GM18498 (cell line): Measurements from ENCODE around the gene ZNF548.
"Not testable (repeated sequence)": the region's sequence is repeated elsewhere in the genome, so short reads cannot be mapped to it uniquely, and the experiment has no call there.

Experiments used
- ATAC-seq: cut with Tn5 transposase; IDR thresholded peaks from one replicate; pipeline ENCODE4 v1.9.1; 2021; ENCODE audit warnings: mild to moderate bottlenecking, moderate library complexity; ENCODE audit not compliant: unreplicated experiment

Gene ZNF548

DNA sequence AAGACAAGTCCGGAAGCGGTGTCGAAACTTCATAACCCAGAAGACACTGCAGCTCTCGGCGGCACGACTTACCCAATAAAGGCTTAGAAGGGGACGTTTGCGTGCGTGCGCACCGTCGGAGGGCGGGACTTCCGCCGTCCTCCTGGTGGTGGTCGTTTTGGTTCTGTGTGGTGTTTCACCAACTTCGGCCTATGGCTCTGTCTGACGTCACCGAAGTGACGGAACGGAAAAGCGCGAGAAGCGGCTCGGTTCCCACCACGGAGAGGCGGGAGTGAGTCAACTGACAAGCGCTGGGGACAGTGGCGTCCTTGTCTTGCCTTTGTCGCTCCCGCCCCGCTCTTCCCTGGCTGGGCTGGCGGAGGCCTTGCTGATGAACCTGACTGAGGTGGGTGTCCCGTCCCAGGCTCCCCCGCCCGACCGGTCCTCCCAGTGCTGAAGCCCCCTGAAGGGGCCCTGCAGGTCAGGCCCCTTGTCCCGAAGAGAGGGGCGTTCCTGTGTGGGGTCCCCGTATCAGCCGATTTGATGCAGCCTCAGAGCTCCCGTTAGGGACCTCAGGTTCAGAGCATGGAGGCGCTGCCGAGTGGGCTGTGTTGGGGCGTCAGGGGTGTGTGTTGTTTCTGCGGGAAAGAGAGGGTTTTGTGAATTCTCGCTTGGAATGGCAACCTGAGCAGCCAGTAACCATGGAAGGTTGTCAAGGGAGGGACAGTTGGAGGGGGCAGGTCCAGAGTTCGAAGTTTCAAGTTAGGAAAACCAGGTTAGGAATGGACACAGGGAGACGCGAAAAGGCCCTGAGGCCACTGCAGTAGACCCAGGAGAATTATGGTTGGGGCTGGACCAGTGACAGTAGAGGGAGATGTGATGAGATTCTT lies at the start of gene ZNF548:
Gene ZNF548, plus strand, starts transcription at position 125 of the 869 bp plus-strand sequence. Its CDS starts 246 bp downstream, at position 371.
- ATAC-seq: peak; percentile 98

DNA sequence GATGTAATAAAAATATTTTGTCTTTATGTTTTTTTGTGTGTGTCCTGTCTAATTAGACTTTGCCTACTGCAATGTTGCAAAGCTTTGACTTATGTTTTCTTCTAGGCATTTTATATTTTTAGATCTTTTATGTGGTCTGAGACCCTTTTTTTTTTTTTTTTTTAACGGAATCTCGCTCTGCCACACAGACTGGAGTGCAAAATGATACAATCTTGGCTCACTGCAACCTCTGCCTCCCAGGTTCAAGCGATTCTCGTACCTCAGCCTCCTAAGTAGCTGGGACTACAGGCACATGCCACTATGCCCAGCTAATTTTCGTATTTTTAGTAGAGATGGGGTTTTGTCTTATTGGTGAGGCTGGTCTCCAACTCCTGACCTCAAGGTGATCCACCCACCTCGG lies 47.1 kb upstream of the ZNF548 start:
- ATAC-seq: no peak

DNA sequence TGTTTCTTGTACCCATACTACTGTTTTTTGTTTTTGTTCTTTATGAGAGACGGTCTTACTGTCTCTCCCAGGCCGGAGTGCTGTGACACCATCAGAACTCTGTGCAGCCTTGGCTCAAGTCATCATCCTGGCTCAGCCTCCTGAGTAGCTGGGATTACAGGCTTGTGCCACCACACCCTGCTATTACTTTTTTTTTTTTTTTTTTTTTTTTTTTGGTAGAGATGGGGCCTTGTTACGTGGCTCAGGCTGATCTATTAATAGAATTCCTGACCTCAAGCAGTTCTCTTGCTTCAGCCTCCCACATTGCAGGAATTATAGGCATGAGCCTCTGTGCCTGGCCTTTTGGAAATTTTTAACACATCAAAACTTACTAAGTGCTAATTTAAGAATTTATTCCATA lies 41.5 kb upstream of the ZNF548 start:
- no peak for ATAC-seq

DNA sequence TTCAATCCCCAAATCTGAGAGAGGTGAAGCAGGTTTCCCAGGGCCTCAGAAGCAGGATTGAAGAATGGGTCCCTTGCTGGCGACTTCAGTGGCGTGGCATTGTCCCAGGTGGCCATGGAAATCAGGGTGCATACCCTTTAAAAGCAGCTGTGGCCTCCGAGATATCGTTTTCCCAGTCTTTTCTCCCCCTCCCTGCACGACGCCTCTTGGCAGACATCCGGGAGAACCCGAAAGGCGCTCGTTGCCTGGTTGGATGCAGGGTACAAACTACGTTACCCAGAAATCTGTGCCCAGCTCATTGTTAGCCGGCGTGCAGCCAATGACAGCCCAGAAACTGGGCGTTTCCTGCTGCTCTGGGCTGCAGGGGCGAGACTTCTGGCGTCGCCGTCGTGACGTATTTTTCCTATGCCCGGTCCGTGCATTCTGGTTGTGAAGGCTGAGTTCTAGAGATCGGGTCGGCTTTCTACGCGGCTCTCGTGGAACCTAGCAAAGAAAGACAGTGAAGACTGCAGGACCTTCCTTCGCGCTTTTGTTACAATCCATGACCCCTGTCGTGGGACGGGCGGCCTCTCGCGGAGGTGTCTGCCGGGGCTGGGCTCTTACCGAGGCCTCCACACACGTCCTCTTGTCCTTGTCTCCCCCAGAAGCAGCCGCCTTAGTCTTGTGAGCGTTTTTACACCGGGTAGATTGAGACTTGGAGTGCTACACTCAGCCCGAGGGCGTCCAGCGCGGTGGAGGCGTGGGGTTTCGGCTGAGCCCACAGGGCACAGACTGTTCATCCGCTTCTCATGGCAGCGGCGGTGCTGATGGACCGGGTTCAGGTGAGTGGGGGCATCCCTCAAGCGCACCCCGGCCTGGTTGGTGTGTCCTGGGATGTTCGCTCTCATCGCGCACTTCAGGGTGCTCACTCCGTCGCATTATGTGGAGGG lies 38.5 kb upstream of the ZNF548 start, which contains the start of gene ZNF304:
Gene ZNF304, plus strand, starts transcription at position 395 of the 929 bp plus-strand sequence. Its CDS starts 394 bp downstream, at position 789.
- ATAC-seq: peak; percentile 97

DNA sequence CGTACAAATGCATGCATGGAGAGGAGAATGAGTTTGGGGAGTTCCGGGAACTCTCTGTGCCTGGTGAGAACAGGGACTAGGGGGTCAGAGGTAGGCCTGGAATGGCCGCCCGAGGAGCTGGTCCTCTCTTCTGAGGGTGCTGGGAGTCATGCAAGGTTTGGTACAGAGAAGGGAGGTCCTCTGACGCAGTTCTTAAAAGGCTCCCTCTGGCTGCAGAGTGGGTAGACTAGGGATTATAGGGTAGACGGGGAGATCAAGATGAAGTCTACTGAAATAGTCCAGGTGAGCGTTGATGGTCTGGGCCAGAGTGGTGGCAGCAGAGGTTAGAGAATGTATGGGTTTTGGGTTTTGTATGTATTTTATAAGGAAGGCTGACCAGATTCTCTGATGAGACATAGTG lies 37.8 kb upstream of the ZNF548 start:
- ATAC-seq: no peak

DNA sequence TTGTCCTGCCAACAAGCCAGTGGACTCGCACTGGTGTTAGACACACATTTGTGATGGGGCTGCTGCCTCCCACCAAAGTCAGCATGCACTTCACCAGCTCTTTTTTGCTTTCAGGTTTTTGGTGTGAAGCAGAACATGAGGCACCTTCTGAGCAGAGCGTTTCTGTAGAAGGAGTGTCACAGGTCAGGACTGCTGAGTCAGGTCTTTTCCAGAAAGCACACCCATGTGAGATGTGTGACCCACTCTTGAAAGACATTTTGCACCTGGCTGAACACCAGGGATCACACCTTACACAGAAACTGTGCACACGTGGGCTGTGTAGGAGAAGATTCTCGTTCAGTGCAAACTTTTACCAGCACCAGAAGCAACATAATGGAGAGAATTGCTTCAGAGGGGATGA lies 33.7 kb upstream of the ZNF548 start:
- ATAC-seq: no peak

DNA sequence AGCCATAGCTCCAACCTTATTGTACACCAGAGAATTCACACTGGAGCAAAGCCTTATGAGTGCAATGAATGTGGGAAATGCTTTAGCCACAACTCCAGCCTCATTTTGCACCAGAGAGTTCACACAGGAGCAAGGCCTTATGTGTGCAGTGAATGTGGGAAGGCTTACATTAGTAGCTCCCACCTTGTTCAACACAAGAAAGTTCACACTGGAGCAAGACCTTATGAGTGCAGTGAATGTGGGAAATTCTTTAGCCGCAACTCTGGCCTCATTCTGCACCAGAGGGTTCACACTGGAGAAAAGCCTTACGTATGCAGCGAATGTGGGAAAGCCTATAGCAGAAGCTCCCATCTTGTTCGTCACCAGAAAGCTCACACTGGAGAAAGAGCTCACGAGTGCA lies 32.2 kb upstream of the ZNF548 start:
- no peak for ATAC-seq

DNA sequence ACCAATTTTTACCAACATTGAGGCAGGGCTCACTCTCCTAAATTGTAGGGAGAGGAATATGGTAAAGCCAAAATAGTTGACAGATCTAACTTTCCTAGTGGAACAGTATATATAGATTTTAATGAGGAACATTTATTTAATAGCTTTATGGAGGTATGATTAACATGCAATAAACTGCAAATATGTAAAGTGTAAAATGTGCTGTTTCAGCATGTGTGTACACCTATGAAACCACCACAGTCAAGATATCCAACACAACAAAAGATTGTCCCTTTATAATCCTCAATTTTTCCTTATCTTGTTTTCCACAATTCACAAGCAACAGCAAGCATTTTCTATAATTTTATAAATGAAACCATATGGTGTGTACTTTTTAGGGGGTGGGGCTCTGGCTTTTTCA lies 30.4 kb upstream of the ZNF548 start:
- ATAC-seq: no peak

DNA sequence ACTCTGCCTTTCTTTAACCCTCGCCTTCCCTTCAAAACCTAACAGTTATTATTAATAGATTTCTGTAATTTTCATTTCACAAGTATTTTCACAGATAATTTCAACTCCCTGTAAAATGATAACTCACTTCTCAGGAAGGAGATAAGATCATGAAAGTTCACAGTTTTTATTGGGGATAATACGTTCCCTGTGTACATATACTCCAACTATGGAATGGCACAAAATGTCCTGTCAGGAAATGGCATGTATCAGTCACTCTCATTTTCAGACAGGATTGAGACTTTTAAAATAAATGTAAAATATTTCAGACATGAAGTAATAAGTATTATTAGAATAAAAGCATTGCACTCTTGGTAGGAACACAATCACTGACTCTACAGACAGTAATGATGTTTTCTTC lies 27.2 kb upstream of the ZNF548 start:
- no peak for ATAC-seq

DNA sequence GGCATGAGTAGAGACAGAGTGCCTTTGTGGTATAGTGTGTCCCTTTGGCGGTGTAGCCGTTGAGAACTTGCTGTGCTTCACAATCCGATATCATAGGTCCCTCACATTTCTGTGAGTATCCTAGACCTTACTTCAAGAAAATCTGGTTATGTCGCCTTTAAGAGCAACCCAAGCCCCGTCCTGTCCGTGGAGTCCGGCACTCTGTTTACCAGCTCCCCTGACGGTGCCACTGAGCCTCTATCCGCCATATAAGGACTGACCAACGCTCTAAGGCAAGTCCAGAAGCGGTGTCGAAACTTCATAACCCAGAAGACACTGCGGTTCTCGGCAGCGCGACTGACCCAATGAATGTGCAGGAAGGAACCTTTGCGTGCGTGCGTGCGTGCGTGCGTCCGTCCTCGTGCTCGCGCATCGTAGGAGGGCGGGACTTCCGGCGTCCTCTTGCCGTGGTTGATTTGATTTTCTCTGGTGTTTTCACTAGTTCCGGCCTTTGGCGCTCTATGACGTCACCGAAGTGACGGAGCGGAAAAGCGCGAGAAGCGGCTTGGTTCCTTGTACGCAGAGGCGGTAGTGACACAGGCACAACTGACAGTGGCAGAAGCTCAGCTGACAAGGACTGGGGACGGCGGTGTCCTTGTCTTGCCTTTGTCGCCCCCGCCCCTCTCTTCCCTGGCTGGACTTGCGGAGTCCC lies 26.5 kb upstream of the ZNF548 start, which contains the start of the genes TRAPPC2B and ZNF547:
Gene TRAPPC2B, plus strand, starts transcription at position 555 of the 691 bp plus-strand sequence. CDS start 1,283 bp downstream, outside the sequence.
Gene ZNF547, plus strand, starts transcription at position 555 of the 691 bp plus-strand sequence. CDS start 5,005 bp downstream, outside the sequence.
- peak; percentile 95 for ATAC-seq

DNA sequence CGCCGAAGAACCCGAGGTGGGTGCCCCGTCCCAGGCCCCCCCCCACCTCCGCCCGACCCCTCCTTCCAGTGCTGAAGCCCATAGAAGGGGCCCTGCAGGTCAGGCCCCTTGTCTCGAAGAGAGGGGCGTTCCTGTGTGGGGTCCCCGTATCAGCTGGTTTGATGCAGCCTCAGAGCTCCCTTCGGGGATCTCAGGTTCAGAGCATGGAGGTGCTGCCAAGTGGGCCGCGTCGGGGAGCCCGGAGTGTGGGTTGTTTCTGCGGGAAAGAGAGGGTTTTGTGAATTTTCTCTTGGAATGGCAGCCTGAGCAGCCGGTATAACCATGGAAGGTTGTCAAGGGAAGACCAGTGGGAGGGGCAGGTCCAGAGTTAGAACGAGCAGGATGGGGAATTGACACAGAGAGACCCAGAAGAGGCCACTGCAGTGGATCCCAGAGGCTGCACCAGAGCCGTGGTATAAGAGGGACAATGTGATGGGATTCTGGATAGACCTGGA lies 25.9 kb upstream of the ZNF548 start:
- no peak for ATAC-seq

DNA sequence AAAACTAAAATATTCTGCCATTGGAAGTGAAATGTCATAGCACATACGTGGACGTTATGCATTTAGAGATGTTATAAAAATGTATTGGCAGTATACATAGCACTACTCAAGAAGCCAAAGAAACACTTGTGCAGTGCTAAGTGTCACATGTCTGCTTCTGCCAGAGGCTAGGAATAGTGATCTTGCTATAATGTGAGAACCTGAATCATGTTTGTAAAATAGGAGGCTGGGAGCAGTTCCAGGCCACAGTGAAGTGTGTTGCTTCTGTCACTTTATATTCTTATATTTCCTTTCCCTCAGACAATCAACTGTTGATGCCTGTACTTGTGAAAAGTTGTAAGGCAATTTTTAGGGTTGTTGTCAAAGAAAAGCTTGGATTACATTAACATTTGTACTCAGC lies 22.9 kb upstream of the ZNF548 start:
- no peak for ATAC-seq

DNA sequence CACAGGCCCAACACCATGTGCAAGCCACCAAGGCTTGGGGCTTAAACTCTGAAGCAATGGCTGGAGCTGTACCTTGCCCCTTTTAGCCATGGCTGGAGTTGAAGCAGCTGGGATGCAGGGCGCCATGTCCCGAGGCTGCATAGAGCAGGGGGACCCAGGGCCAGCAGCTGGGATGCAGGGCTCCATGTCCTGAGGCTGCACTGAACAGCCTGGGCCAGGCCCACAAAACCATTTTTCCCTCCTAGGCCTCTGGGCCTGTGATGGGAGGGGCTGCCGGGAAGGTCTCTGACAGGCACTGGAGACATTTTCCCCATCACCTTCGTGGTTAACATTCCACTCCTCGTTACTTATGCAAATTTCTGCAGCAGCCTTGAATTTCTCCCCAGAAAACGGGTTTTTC lies 15.5 kb upstream of the ZNF548 start:
- no peak for ATAC-seq

DNA sequence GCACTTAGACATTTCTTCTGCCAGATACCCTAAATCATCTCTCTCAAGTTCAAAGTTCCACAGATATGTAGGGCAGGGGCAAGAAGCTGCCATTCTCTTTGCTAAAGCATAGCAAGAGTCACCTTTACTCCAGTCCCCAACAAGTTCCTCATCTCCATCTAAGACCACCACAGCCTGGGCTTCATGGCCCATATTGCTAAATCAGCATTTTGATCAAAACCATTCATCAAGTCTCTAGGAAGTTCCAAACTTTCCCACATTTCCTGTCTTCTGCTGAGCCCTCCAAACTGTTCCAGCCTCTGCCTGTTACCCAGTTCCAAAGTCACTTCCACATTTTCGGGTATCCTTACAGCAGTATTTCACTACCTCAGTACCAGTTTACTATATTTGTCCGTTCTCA lies 15.0 kb upstream of the ZNF548 start:
- not testable (repeated sequence) for ATAC-seq

DNA sequence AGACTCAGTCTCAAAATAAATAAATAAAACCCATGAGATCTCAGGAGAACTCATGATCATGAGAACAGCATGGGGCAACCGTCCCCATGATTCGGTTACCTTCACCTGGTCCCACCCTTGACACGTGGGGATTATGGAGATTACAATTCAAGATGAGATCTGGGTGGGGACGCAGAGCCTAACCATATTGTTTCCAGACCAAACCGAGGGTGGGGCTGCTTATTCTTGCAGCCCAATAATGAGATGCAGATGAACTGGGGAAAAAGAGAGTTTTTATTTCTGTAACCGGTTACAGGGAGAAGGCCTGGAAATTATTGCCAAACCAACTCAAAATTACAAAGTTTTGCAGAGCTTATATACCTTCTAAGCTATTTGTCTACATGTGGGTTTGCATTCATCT lies 13.5 kb upstream of the ZNF548 start:
- no peak for ATAC-seq

DNA sequence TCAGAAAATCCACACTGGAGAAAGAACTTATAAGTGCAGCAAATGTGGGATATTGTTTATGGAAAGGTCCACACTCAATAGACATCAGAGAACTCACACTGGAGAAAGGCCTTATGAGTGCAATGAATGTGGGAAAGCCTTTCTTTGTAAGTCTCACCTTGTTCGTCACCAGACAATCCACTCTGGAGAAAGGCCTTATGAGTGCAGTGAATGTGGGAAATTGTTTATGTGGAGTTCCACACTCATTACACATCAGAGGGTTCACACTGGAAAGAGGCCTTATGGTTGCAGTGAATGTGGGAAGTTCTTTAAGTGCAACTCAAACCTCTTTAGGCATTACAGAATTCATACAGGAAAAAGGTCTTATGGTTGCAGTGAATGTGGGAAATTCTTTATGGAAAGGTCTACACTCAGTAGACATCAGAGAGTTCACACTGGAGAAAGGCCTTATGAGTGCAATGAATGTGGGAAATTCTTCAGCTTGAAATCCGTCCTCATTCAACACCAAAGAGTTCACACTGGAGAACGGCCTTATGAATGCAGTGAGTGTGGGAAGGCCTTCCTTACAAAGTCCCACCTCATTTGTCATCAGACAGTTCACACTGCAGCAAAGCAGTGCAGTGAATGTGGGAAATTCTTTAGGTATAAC lies 12.0 kb upstream of the ZNF548 start:
- no peak for ATAC-seq

DNA sequence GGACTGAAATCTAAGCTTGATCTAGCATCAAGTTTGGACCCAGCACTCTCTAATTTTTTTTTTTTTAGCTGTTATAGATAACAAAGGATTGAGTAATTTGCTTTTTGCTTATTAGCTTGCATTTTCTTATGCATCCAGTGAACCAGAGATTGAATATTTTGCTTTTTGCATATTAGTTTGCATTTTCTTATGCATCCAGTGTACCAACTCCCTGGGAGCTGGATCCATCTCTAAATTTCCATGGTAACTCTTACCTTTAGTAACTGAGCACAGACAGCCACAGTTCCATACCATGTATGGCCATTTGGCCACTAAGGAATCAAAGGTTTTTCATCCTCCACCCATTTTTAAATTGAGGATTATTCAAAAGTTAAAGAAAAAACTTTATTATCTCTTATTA lies 8.7 kb upstream of the ZNF548 start:
- no peak for ATAC-seq

DNA sequence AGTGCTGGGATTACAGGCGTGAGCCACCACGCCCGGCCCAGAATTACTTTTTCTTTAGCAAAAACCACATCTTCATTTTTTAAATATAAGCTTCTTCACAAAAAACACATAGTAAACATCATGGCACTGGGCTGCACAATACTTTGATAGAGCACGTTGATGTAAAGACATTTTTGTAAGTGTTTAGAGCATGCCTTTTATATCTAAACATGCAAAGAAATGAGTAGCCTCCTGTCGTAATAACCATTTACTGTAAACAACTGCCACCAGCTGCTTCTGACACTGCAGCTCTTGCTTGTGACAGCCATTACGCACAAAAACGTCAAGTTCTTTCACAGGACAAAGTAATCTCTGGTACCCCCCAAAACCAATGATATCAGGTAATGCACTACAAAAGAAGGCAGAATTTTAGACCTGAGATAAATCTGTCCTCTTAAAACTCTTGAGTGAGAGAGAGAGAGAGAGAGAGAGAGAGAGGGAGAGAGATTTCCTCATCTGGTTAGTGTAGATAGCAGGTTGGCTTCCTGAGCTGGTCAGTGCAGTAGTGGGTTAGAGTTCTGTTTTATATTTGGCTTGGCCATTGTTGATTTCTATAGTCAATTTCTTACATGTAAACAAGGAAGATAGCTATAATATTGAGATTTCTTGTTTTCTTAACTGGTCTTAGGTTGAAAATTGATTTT lies 6.7 kb upstream of the ZNF548 start:
- ATAC-seq: no peak

DNA sequence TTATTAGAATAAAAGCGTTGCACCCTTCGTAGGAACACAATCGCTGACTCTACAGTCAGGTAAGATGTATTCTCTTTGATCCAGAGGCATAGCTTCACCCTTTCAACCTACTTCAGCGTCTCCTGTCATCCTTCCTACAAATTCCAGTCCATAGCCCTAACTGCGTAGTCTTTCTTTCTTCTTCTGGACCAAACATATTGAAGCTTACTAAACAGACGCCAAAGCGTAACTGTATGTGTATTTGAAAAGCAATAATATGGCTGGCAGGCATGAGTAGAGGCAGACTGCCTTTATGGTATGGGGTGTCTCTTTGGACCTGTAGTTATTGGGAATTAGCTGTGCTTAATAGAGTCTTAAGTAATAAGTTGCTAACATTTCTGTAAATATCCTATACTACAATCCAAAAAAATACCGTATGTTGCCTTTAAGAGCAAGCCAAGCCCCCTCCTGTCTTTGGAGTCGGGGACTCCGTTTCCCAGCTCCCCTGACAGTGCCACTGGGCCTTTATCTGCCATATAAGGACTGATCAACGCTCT lies 392 bp upstream of the ZNF548 start:
- ATAC-seq: peak; percentile 4
